ENCODE measurements around the gene YKT6. TPM values are rescaled to one million over a fixed set of nuclear protein-coding genes. Genes with fewer than 3 reads are reported as not detected.

The YKT6 gene
- total and polyA plus RNA-seq, 2 experiments from 2014 or later = 33.5 to 114 TPM

- Mint-ChIP-seq H3K4me3 (no peak overlapping the region), H3K36me3 (ENCODE audit: low read depth) (no peaks in the 10 kb centered on the region), H3K27me3 (ENCODE audit: insufficient read depth, low read depth, poor library complexity) (peaks cover 10% of the 10 kb centered on the region), H3K27ac (no peak overlapping the region), H3K9me3 (no peaks in the 10 kb centered on the region), H3K4me1 (peaks cover 37% of the 10 kb centered on the region)
- Histone ChIP-seq H3K36me3 (ENCODE audit: insufficient read depth) (no peaks in the 10 kb centered on the region), H3K4me1 (ENCODE audit: insufficient read depth) (peaks cover 8% of the 10 kb centered on the region), H3K79me2 (replicated peaks; ENCODE audit: insufficient read depth) (no peaks in the 10 kb centered on the region), H4K20me1 (replicated peaks; ENCODE audit: insufficient read depth) (no peaks in the 10 kb centered on the region), H3F3A (replicated peaks; ENCODE audit: low read depth) (no peaks in the 10 kb centered on the region), H3K27me3 (ENCODE audit: insufficient read depth) (no peaks in the 10 kb centered on the region), H3K9me2 (ENCODE audit: insufficient read depth) (no peaks in the 10 kb centered on the region), H3K4me2 (no peak overlapping the region), H2AFZ (no peak overlapping the region; the same call in 1 of the 2 replicates), H3K4me3 (no peak overlapping the region), H3K27ac (ENCODE audit: low read depth) (no peak overlapping the region)
- no peak for ATAC-seq
- no peak for TF ChIP-seq CTCF (conservative IDR thresholded peaks at IDR 0.05; ENCODE audit: low read depth in 2 of 2)
- no peak for TF ChIP-seq ZNF114 (CRISPR knock-in tag; IDR thresholded peaks at IDR 0.05)
- no peak for TF ChIP-seq EZH2phosphoT487 (IDR thresholded peaks at IDR 0.05; ENCODE audit: unreplicated experiment)
- TF ChIP-seq POLR2AphosphoS5 (IDR thresholded peaks at IDR 0.05; ENCODE audit: low read depth) = no peak
- TF ChIP-seq STAT1 (IDR thresholded peaks at IDR 0.05; ENCODE audit: unreplicated experiment) = no peak
- no peak for TF ChIP-seq ZNF331 (CRISPR knock-in tag; IDR thresholded peaks at IDR 0.05; ENCODE audit: low read depth)
- no peak for TF ChIP-seq ETS1 (IDR thresholded peaks at IDR 0.05)
- no peak for TF ChIP-seq EZH2 (IDR thresholded peaks at IDR 0.05; ENCODE audit: low read depth, unreplicated experiment)
- no peak for TF ChIP-seq ZNF462 (CRISPR knock-in tag; IDR thresholded peaks at IDR 0.05)
- TF ChIP-seq CREB1 (CRISPR knock-in tag; IDR thresholded peaks at IDR 0.05; ENCODE audit: low read depth) = no peak
- TF ChIP-seq REST (IDR thresholded peaks at IDR 0.05; ENCODE audit: unreplicated experiment) = no peak
- TF ChIP-seq NANOG (IDR thresholded peaks at IDR 0.05; ENCODE audit: borderline replicate concordance) = no peak
- TF ChIP-seq JUNB (IDR thresholded peaks at IDR 0.05; ENCODE audit: unreplicated experiment) = no peak
- no peak for DNase-seq (ENCODE audit: low spot score)
Measured at GRCh38 chr7:44220358-44221112, 19.8 kb downstream of the YKT6 start.
